ENCODE measurements around the gene SLC25A13.

DNA sequence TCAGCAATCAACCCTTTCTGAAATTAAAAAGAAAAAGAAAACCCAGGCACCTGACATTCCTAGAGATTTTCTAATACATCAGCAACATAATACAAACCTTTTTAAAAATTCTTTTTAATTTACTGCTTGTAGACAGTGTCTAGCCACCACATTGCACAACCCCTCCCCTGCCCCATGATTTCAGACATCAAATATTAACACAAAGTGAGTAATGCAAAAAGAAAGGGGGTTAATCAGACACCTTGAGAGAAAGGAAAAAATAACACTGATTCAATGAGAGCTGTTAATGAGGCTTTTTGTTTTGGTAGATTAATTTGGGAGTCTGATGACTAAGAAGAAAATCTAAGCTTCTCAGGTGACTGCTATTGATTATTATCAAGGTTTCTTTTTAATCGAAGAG lies 55.3 kb downstream of the SLC25A13 start:
- TF ChIP-seq, protein P1, sequence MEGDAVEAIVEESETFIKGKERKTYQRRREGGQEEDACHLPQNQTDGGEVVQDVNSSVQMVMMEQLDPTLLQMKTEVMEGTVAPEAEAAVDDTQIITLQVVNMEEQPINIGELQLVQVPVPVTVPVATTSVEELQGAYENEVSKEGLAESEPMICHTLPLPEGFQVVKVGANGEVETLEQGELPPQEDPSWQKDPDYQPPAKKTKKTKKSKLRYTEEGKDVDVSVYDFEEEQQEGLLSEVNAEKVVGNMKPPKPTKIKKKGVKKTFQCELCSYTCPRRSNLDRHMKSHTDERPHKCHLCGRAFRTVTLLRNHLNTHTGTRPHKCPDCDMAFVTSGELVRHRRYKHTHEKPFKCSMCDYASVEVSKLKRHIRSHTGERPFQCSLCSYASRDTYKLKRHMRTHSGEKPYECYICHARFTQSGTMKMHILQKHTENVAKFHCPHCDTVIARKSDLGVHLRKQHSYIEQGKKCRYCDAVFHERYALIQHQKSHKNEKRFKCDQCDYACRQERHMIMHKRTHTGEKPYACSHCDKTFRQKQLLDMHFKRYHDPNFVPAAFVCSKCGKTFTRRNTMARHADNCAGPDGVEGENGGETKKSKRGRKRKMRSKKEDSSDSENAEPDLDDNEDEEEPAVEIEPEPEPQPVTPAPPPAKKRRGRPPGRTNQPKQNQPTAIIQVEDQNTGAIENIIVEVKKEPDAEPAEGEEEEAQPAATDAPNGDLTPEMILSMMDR (IDR thresholded peaks at IDR 0.05), result no peak
- TF ChIP-seq POLR2AphosphoS5 (IDR thresholded peaks at IDR 0.05; ENCODE audit: insufficient read depth in 1 of 2, low read depth in 1 of 2) (no peak), POLR2A (IDR thresholded peaks at IDR 0.05) (no peak)

Measured in vagina (tissue), 2 donors.